Gastroesophageal sphincter (tissue), 3 donors: Measurements from ENCODE around the gene RAPGEF1.

Experiments used
- POLR2A ChIP-seq, 2 donors: fragments of 450-650 bp; IDR thresholded peaks; one replicate each; pipeline ENCODE4 v1.6.1; 2017; ENCODE audit warnings: antibody characterized with exemption in 2 of 2, mild to moderate bottlenecking in 2 of 2, moderate library complexity in 1 of 2
- TF ChIP-seq, protein P1 (sequence below), 4 experiments: fragments of 200-600 bp in 2 of 4; fragments of 450-650 bp in 2 of 4; sonication (generic) in 1 of 4; IDR thresholded peaks; one replicate each; pipeline ENCODE4 v1.5.1; 2017 to 2019; ENCODE audit warnings: antibody characterized with exemption in 4 of 4, mild to moderate bottlenecking in 2 of 4, moderate library complexity in 2 of 4

DNA sequence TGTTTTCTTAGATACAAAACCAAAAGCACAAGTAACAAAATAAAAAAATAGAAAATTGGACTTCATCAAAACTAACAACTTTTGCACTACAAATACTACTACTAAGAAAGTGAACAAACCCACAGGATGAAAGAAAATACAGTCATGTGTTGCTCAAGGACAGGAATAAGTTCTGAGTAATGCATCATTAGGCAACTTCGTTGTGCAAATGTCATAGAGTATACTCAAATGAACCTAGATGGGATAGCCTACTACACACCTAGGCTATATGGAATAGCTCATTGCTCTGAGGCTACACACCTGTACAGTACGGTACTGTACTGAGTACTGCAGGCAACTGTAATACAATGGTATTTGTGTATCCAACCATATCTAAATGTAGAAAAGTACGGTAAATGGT is 88.3 kb downstream of the RAPGEF1 start:
- TF ChIP-seq, protein P1, sequence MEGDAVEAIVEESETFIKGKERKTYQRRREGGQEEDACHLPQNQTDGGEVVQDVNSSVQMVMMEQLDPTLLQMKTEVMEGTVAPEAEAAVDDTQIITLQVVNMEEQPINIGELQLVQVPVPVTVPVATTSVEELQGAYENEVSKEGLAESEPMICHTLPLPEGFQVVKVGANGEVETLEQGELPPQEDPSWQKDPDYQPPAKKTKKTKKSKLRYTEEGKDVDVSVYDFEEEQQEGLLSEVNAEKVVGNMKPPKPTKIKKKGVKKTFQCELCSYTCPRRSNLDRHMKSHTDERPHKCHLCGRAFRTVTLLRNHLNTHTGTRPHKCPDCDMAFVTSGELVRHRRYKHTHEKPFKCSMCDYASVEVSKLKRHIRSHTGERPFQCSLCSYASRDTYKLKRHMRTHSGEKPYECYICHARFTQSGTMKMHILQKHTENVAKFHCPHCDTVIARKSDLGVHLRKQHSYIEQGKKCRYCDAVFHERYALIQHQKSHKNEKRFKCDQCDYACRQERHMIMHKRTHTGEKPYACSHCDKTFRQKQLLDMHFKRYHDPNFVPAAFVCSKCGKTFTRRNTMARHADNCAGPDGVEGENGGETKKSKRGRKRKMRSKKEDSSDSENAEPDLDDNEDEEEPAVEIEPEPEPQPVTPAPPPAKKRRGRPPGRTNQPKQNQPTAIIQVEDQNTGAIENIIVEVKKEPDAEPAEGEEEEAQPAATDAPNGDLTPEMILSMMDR (IDR thresholded peaks at IDR 0.05) = no peak
- no peak for TF ChIP-seq POLR2A (IDR thresholded peaks at IDR 0.05)
